Forelimb muscle (tissue), 1 donor: Measurements from ENCODE around the gene DPM3. TPM values are rescaled to one million over a fixed set of nuclear protein-coding genes. Genes with fewer than 3 reads are reported as not detected.
"Not testable (repeated sequence)": the region's sequence is repeated elsewhere in the genome, so short reads cannot be mapped to it uniquely, and the experiment has no call there.

Experiments
- DNase-seq: peaks from one replicate; pipeline ENCODE4 v3.0.0-alpha.2; 2013; ENCODE audit warnings: low read depth
- polyA plus RNA-seq: library from polyadenylated mRNA; unstranded; fragments of 120-200 nt; gene quantifications from one replicate; pipeline ENCODE4 v1.2.1, GENCODE V29; 2013; ENCODE audit not compliant: insufficient read length

Gene DPM3
- polyA plus RNA-seq, 1 donor: 23.9 TPM

GRCh38 chr1:155125946-155126555, 14.3 kb downstream of the DPM3 start:
- no peak for DNase-seq

- no peak for DNase-seq
Measured at GRCh38 chr1:155125511-155125945, 14.8 kb downstream of the DPM3 start.

GRCh38 chr1:155124503-155125463, 15.5 kb downstream of the DPM3 start:
- no peak for DNase-seq

GRCh38 chr1:155123801-155124200, 16.5 kb downstream of the DPM3 start:
- no peak for DNase-seq

GRCh38 chr1:155122308-155122707, 18.0 kb downstream of the DPM3 start:
- DNase-seq: no peak

GRCh38 chr1:155121249-155121648, 19.1 kb downstream of the DPM3 start:
- no peak for DNase-seq

- no peak for DNase-seq
Measured at GRCh38 chr1:155120253-155120652, 20.1 kb downstream of the DPM3 start.

GRCh38 chr1:155118090-155118489, 22.2 kb downstream of the DPM3 start:
- not testable (repeated sequence) for DNase-seq

- no peak for DNase-seq
Measured at GRCh38 chr1:155117610-155118009, 22.7 kb downstream of the DPM3 start.

- DNase-seq: no peak
Measured at GRCh38 chr1:155116113-155116764, 24.1 kb downstream of the DPM3 start.

GRCh38 chr1:155113450-155113980, 26.8 kb downstream of the DPM3 start:
- no peak for DNase-seq

GRCh38 chr1:155110826-155111225, 29.5 kb downstream of the DPM3 start:
- no peak for DNase-seq

- no peak for DNase-seq
Measured at GRCh38 chr1:155110381-155110780, 29.9 kb downstream of the DPM3 start.

GRCh38 chr1:155108296-155108695, 32.0 kb downstream of the DPM3 start:
- no peak for DNase-seq

GRCh38 chr1:155107309-155108264, 32.7 kb downstream of the DPM3 start:
- no peak for DNase-seq

GRCh38 chr1:155106862-155107261, 33.5 kb downstream of the DPM3 start:
- no peak for DNase-seq

- no peak for DNase-seq
Measured at GRCh38 chr1:155105604-155106011, 34.7 kb downstream of the DPM3 start.

GRCh38 chr1:155104605-155105534, 35.5 kb downstream of the DPM3 start:
- no peak for DNase-seq

GRCh38 chr1:155103325-155103724, 37.0 kb downstream of the DPM3 start:
- DNase-seq: no peak

GRCh38 chr1:155099331-155099730, 41.0 kb downstream of the DPM3 start:
- DNase-seq: no peak
